PFSK-1 (cell line): ENCODE results near the gene KDM4B.

Experiments
- FOXP2 ChIP-seq: optimal IDR thresholded peaks from 2 replicates; pipeline ENCODE3; 2011; ENCODE audit warnings: borderline replicate concordance, control low read depth, inconsistent platforms; ENCODE audit not compliant: insufficient read depth; ENCODE audit errors: extremely low read length, extremely low read depth
- POLR2AphosphoS5 ChIP-seq: IDR thresholded peaks from 2 replicates; pipeline ENCODE4 v1.6.1; 2012; ENCODE audit warnings: low read depth, mild to moderate bottlenecking, control low read depth, low read length, moderate library complexity
- REST ChIP-seq, 2 experiments: IDR thresholded peaks; 2 replicates each; pipeline versions ENCODE4 v1.6.1 to v1.8.0; 2011 to 2012; ENCODE audit warnings: low read depth in 2 of 2, low read length in 2 of 2, control low read depth in 1 of 2, inconsistent platforms in 1 of 2, mild to moderate bottlenecking in 1 of 2, moderate library complexity in 1 of 2; ENCODE audit not compliant: insufficient read depth in 1 of 2
- SIN3A ChIP-seq: IDR thresholded peaks from 2 replicates; pipeline ENCODE4 v1.6.1; 2012; ENCODE audit warnings: mild to moderate bottlenecking, low read length, moderate library complexity, borderline replicate concordance; ENCODE audit not compliant: insufficient read depth
- TAF1 ChIP-seq: IDR thresholded peaks from 2 replicates; pipeline ENCODE4 v1.6.1; 2012; ENCODE audit warnings: low read length, control low read depth, borderline replicate concordance; ENCODE audit not compliant: insufficient read depth

The KDM4B gene

GRCh38 chr19:5054551-5055456 is 85.9 kb downstream of the KDM4B start:
- TF ChIP-seq POLR2AphosphoS5 (no peak), REST (IDR thresholded peaks at IDR 0.05; ENCODE audit: insufficient read depth in 1 of 2, low read depth in 2 of 2, low read length in 2 of 2) (no peak), FOXP2 (no peak)

GRCh38 chr19:5055457-5055776 is 86.5 kb downstream of the KDM4B start:
- TF ChIP-seq POLR2AphosphoS5 (no peak), REST (IDR thresholded peaks at IDR 0.05; ENCODE audit: insufficient read depth in 1 of 2, low read depth in 2 of 2, low read length in 2 of 2) (no peak), TAF1 (no peak), SIN3A (no peak), FOXP2 (no peak)

- TF ChIP-seq FOXP2 (no peak), REST (IDR thresholded peaks at IDR 0.05; ENCODE audit: insufficient read depth in 1 of 2, low read depth in 2 of 2, low read length in 2 of 2) (no peak), POLR2AphosphoS5 (no peak), SIN3A (no peak), TAF1 (no peak)
Measured at GRCh38 chr19:5057860-5058259, 88.9 kb downstream of the KDM4B start.

- TF ChIP-seq REST (IDR thresholded peaks at IDR 0.05; ENCODE audit: insufficient read depth in 1 of 2, low read depth in 2 of 2, low read length in 2 of 2) (no peak), TAF1 (no peak), FOXP2 (no peak), SIN3A (no peak), POLR2AphosphoS5 (no peak)
Measured at GRCh38 chr19:5058521-5059212, 89.8 kb downstream of the KDM4B start.
